Skeletal muscle tissue (tissue), 4 donors: ENCODE results near the gene RARG. TPM values are rescaled to one million over a fixed set of nuclear protein-coding genes. Genes with fewer than 3 reads are reported as not detected.
"Not testable (repeated sequence)": the region's sequence is repeated elsewhere in the genome, so short reads cannot be mapped to it uniquely, and the experiment has no call there.

Experiments used
- H3K27ac ChIP-seq: one replicate; pipeline ENCODE4 v1.7.0; 2013; ENCODE audit warnings: mild to moderate bottlenecking, low read depth, low read length, inconsistent platforms
- H3K27me3 ChIP-seq, 3 donors: one replicate each; pipeline ENCODE4 v1.7.0; 2013; ENCODE audit warnings: low read length in 3 of 3; ENCODE audit not compliant: control insufficient read depth in 3 of 3, insufficient read depth in 3 of 3
- H3K36me3 ChIP-seq, 3 donors: one replicate each; pipeline ENCODE4 v1.7.0; 2013; ENCODE audit warnings: low read length in 3 of 3; ENCODE audit not compliant: control insufficient read depth in 3 of 3, insufficient read depth in 3 of 3
- H3K4me1 ChIP-seq, 3 donors: one replicate each; pipeline ENCODE4 v1.7.0; 2013; ENCODE audit warnings: low read length in 3 of 3, mild to moderate bottlenecking in 3 of 3; ENCODE audit not compliant: control insufficient read depth in 3 of 3, insufficient read depth in 3 of 3
- H3K4me3 ChIP-seq, 3 donors: one replicate each; pipeline ENCODE4 v1.7.0; 2013; ENCODE audit warnings: low read length in 3 of 3
- H3K9ac ChIP-seq, 3 donors: one replicate each; pipeline ENCODE4 v1.7.0; 2013; ENCODE audit warnings: low read length in 3 of 3, mild to moderate bottlenecking in 3 of 3, moderate library complexity in 2 of 3, low read depth in 1 of 3
- H3K9me3 ChIP-seq, 3 donors: one replicate each; pipeline ENCODE4 v1.7.0; 2013; ENCODE audit warnings: low read length in 3 of 3; ENCODE audit not compliant: control insufficient read depth in 3 of 3
- total RNA-seq: library from RNA; depleted of rRNA; stranded (reverse); fragments of >200 nt; gene quantifications from one replicate; pipeline ENCODE4 v1.2.3, GENCODE V29; 2014
- donor health status: Osteomylitis.

Gene RARG
- total RNA-seq, 1 donor from 2014 or later = 12.5 TPM

DNA sequence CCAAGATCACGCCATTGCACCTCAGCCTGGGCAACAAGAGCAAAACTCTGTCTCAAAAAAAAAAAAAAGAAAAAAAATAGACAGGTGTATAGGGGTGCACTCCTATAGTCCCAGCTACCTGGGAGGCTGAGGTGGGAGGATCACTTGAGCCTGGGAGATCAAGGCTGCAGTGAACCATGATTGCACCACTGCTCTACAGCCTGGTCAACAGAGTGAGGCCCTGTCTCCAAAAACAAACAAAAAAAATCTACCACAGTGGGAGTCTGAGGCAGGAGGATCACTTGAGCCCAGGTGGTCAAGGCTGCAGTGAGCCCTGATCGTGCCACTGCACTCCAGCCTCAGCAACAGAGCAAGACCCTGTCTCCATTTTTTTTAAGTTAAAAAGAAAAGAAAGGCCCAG, 69.0 kb downstream of the RARG start:
- not testable (repeated sequence) for H3K9ac ChIP-seq, H3K27ac ChIP-seq, H3K4me3 ChIP-seq, H3K4me1 ChIP-seq, H3K9me3 ChIP-seq, H3K27me3 ChIP-seq
- H3K36me3 ChIP-seq = peaks cover 9 to 26% (median 10%) of the 10 kb centered on the region in 3 donors

DNA sequence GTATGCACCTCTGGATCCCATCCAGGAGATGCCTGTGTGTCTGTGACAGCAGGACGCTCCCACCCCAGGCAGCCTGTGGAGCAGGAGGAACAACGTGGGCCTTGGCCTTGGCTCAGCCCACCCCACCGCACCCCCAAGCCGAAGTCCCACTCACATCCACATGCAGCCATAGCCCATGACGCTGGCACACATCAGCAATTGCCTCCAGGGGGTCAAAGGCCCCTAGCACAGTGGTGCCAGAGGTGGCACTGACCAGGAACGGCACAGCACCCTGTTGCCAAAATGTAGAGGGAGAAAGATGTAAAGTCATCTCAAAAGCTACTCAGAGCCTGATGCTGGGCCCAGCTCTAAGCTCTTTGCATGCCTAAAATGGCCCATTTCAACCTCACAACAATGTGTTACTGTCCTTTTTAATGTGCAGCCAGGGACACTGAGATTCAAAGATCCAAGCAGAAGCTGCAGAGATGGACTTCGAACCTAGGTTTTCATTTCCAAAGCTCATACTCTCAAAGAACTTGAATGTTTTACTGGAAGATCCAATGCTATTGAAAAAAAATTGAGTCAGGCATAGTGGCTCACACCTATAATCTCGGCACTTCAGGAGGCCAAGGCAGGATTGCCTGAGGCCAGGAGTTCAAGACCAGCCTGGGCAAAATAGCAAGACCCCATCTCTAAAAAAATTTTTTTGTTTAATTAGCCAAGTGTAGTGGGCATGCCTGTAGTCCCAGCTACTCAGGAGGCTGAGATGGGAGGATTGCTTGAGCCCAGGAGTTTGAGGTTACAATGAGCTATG, 70.7 kb downstream of the RARG start:
- Histone ChIP-seq H3K4me1 (peaks cover 0 to 3% (median 0%) of the 10 kb centered on the region in 3 donors), H3K27me3 (no peaks in the 10 kb centered on the region), H3K4me3 (no peak overlapping the region), H3K36me3 (peaks cover 9 to 20% (median 12%) of the 10 kb centered on the region in 3 donors), H3K9me3 (no peaks in the 10 kb centered on the region), H3K27ac (no peak overlapping the region), H3K9ac (no peak overlapping the region)

DNA sequence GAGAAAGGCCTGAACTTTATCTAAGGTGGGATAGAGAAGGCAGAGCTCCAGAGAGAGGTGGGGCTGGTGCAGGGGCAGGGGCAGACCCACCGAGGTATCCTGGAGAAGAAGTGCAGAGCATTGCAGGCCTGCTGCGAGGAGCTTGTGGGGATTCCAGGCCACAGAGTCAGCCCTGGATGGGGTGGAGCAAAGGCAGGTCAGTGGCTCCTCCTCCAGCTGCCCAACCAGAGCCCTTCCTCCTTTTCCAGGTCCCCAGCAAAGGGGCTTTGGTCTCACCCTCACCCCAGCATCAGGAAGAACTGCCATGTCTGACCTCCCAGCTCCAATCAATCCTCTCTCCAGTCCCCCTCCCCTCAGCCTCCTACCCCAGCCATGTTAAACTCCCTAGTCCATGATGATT, 71.3 kb downstream of the RARG start:
- H3K4me3 ChIP-seq = no peak overlapping the region
- H3K27ac ChIP-seq = no peak overlapping the region
- no peak overlapping the region for H3K9ac ChIP-seq
- no peaks in the 10 kb centered on the region for H3K27me3 ChIP-seq
- H3K36me3 ChIP-seq = peaks cover 9 to 19% (median 12%) of the 10 kb centered on the region in 3 donors
- H3K9me3 ChIP-seq = no peaks in the 10 kb centered on the region
- peaks cover 0 to 3% (median 0%) of the 10 kb centered on the region in 3 donors for H3K4me1 ChIP-seq

Other genes starting within 250 kb of the RARG start
- gene EIF4B, start 225.8 kb downstream of the RARG start, total RNA-seq = 1,005 TPM
- 21.9 TPM for gene TNS2, start 182.1 kb downstream of the RARG start, total RNA-seq
- 13.0 TPM for gene SPRYD3, start 152.8 kb downstream of the RARG start, total RNA-seq
- gene IGFBP6, start 134.5 kb downstream of the RARG start, total RNA-seq = 89.8 TPM
- under 0.01 TPM for gene SOAT2, start 128.7 kb downstream of the RARG start, total RNA-seq
- gene ZNF740, start 51.5 kb downstream of the RARG start, total RNA-seq = 16.7 TPM
- 16.7 TPM for gene CSAD, start 51.3 kb downstream of the RARG start, total RNA-seq
- 1.6 TPM for gene ITGB7, start 25.0 kb downstream of the RARG start, total RNA-seq
- gene ESPL1, start 36.1 kb upstream of the RARG start, total RNA-seq = 2.6 TPM
- gene PFDN5, start 63.3 kb upstream of the RARG start, total RNA-seq = 686 TPM
- 50.1 TPM for gene MYG1, start 67.5 kb upstream of the RARG start, total RNA-seq
- 35.5 TPM for gene AAAS, start 89.4 kb upstream of the RARG start, total RNA-seq
- not detected for gene SP7, start 104.1 kb upstream of the RARG start, total RNA-seq
- 30.3 TPM for gene SP1, start 148.0 kb upstream of the RARG start, total RNA-seq
- not detected for gene AMHR2, start 191.6 kb upstream of the RARG start, total RNA-seq
- 15.7 TPM for gene PRR13, start 209.5 kb upstream of the RARG start, total RNA-seq
- gene PCBP2, start 219.9 kb upstream of the RARG start, total RNA-seq = 281 TPM